Measurements from ENCODE around the gene BSG. TPM values are rescaled to one million over a fixed set of nuclear protein-coding genes. Genes with fewer than 3 reads are reported as not detected.

Gene BSG
- total and polyA plus RNA-seq, 12 donors, result 829 to 5,252 (median 1,705) TPM

DNA sequence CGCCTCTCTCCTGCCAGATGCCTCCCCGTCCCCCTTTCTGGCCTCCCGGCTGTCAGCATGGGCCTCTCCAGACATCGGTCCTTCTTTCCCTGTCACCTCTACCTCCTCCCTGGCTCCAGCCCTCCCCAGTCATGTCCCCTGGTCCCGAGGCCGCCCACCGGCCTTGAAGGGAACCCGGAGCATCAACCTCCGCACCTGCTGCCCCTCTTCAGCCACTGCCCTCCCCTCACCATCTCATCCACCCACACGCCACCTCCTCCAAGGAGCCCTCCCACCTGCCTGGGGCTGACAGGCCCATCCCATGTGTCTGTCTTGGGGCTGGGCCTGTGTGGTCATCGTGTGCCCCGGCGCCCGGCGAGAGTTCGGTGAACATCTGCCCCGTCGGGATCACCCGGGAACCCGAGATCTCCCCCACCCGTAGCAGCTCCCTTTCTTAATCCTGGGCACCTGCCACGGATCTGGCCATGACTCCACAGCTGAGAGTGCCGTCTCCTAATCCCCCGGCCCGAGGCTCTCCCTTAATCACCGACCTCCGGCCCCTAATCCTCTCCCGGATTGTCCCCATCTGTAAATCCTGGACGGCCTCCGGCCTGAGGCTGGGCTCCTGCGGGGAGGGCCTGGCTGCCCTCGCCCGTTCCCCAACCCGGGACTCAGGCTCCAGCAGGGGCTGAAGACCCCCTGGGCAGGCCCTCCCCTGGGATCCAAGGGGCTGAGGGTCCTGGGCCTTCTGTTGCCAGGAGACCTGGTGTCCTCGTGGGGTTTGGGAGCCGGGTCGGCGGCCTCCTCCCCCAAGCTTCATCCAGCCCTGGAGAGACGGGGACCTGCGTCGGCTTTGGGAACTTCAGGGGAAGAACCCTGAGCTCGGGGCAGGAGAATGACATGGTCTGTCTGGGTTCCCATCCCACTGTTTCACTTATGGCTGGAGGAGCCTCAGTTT lies 23.2 kb downstream of the BSG start:
- ATAC-seq (no peak), DNase-seq (no peak)
- H3K9me3 ChIP-seq, result no peaks in the 10 kb centered on the region
- peaks cover 0 to 9% (median 0%) of the 10 kb centered on the region in 9 donors for H3K4me1 ChIP-seq
- no peaks in the 10 kb centered on the region for H3K36me3 ChIP-seq
- H3K4me3 ChIP-seq, result no peak overlapping the region
- H3K27me3 ChIP-seq, result peaks cover 13 to 35% (median 25%) of the 10 kb centered on the region in 7 donors
- H3K27ac ChIP-seq, result no peak overlapping the region
- WGBS, 2 donors, result 76 to 81% methylated on average over 42 of the region's 42 CpGs
- intact Hi-C loops (cut with DNase I), result loop anchor here in 1 of 10 donors (10.0 kb wide), 1 partner anchor 139 kb away; no protein-coding TSS in a partner anchor
- TF ChIP-seq, protein P1, sequence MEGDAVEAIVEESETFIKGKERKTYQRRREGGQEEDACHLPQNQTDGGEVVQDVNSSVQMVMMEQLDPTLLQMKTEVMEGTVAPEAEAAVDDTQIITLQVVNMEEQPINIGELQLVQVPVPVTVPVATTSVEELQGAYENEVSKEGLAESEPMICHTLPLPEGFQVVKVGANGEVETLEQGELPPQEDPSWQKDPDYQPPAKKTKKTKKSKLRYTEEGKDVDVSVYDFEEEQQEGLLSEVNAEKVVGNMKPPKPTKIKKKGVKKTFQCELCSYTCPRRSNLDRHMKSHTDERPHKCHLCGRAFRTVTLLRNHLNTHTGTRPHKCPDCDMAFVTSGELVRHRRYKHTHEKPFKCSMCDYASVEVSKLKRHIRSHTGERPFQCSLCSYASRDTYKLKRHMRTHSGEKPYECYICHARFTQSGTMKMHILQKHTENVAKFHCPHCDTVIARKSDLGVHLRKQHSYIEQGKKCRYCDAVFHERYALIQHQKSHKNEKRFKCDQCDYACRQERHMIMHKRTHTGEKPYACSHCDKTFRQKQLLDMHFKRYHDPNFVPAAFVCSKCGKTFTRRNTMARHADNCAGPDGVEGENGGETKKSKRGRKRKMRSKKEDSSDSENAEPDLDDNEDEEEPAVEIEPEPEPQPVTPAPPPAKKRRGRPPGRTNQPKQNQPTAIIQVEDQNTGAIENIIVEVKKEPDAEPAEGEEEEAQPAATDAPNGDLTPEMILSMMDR (IDR thresholded peaks at IDR 0.05), result no peak

DNA sequence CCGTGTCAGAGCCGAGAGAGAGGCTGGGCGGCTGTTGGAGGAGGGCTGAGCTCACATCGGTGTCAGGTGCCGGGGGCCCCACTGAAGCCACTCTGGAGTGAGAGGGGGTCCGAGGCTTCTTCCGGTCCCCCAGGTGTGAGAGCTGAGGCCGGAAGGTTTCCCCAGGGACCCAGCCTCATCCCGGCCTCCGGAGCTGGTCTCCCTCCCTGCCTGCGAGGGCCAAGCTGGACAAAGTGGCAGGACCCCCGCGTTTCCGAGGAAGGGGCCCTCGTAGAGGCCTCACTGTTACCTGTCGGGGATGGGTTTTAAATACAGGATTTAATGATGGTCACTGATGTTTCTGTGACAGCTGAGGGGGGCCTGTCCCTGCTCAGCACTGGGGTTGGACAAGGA lies 23.9 kb downstream of the BSG start:
- TF ChIP-seq, protein P1 (IDR thresholded peaks at IDR 0.05), result no peak
- WGBS, 2 donors, result 88 to 89% methylated on average over 16 of the region's 16 CpGs
- no peak overlapping the region for H3K4me3 ChIP-seq
- peaks cover 6 to 28% (median 18%) of the 10 kb centered on the region in 7 donors for H3K27me3 ChIP-seq
- H3K27ac ChIP-seq, result no peak overlapping the region
- H3K36me3 ChIP-seq, result no peaks in the 10 kb centered on the region
- peaks cover 0 to 4% (median 0%) of the 10 kb centered on the region in 11 donors for H3K9me3 ChIP-seq
- intact Hi-C loops (cut with DNase I), result loop anchor here in 1 of 10 donors (10.0 kb wide), 1 partner anchor 139 kb away; no protein-coding TSS in a partner anchor
- peaks cover 0 to 5% (median 0%) of the 10 kb centered on the region in 9 donors for H3K4me1 ChIP-seq
- DNase-seq (no peak), ATAC-seq (no peak)

DNA sequence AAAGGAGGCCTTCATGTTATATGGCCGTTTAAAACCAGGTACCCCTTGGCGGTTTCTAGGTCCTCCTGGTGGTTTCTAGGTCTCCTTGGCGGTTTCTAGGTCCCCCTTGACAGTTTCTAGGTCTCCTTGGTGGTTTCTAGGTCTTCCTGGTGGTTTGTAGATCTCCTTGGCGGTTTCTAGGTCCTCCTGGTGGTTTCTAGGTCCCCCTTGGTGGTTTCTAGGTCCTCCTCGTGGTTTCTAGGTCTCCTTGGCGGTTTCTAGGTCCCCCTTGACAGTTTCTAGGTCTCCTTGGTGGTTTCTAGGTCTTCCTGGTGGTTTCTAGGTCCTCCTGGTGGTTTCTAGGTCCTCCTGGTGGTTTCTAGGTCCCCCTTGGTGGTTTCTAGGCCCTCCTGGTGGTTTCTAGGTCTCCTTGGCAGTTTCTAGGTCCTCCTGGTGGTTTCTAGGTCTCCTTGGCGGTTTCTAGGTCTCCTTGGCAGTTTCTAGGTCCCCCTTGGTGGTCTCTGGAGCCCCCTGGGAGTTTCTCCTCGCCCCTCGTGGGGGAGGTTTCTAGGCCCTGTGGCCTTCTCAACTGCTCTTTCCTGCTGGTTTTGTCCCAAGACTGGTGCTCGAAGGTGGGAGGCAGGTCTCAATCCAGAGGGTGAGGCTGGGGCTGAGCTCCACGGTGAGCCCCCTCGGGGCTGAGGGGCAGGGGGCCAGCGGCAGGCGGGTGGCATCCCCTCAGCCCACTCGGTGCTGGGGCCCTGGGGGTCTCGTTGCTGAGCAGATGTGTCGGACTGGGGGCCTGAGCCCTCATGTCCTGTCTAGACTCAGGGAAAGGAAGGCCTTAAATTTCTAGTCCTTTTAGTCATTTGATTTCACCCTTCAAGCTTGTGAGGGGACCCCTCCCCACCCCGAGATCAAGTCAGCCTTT lies 25.3 kb downstream of the BSG start:
- DNase-seq (no peak), ATAC-seq (no peak)
- intact Hi-C loops (cut with DNase I), result loop anchor here in 1 of 10 donors (10.0 kb wide), 1 partner anchor 137 kb away; no protein-coding TSS in a partner anchor
- Histone ChIP-seq H3K27ac (no peak overlapping the region), H3K36me3 (no peaks in the 10 kb centered on the region), H3K9me3 (peaks cover 0 to 5% (median 0%) of the 10 kb centered on the region in 11 donors), H3K27me3 (peaks cover 0 to 14% (median 5%) of the 10 kb centered on the region in 7 donors), H3K4me3 (no peak overlapping the region), H3K4me1 (peaks cover 0 to 4% (median 0%) of the 10 kb centered on the region in 9 donors)
- TF ChIP-seq, protein P1 (IDR thresholded peaks at IDR 0.05), result no peak
- WGBS, 2 donors, result 80% methylated on average over 18 of the region's 18 CpGs

DNA sequence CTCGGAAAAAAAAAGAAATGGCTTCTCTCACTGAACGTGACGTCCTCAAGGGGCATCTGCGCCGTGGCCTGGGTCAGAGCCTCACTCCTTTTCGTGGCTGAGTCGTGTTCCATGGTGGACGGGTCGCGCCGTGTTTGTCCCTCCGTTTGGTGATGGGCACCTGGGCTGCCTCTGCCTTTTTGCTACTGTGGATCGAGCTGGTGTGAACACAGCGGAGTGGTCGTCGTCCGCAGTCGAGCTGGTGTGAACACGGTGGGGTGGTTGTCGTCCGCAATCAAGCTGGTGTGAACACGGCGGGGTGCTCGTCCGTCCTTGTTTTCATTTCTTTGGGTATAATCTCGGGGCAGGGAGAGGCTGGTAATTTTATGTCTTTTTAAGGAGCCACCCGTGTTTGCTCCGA lies 28.9 kb downstream of the BSG start:
- Histone ChIP-seq H3K9me3 (peaks cover 0 to 5% (median 0%) of the 10 kb centered on the region in 11 donors), H3K4me3 (no peak overlapping the region), H3K27ac (no peak overlapping the region), H3K4me1 (peaks cover 0 to 6% (median 0%) of the 10 kb centered on the region in 9 donors), H3K27me3 (peaks cover 0 to 4% (median 0%) of the 10 kb centered on the region in 7 donors), H3K36me3 (no peaks in the 10 kb centered on the region)
- TF ChIP-seq, protein P1 (IDR thresholded peaks at IDR 0.05), result no peak
- ATAC-seq (no peak), DNase-seq (no peak)
- intact Hi-C loops (cut with DNase I), result no loop called here
- 90 to 91% methylated on average over 28 of the region's 28 CpGs for WGBS, 2 donors

Measured in heart right ventricle (tissue), 16 donors.